GM18507 (cell line): ENCODE data around the gene LYRM7.
"Not testable (repeated sequence)": the region's sequence is repeated elsewhere in the genome, so short reads cannot be mapped to it uniquely, and the experiment has no call there.

Source experiments
- DNase-seq: peaks from one replicate; pipeline ENCODE4 v3.0.0; 2011; ENCODE audit warnings: low read depth; ENCODE audit not compliant: insufficient read length; ENCODE audit errors: extremely low spot score
- FAIRE-seq: peaks from 2 replicates; lab custom pipeline; 2011; peaks lifted over from hg19 to GRCh38; lab: Jason Lieb, UNC

LYRM7 gene

GRCh38 chr5:131169810-131170539, 769 bp upstream of the LYRM7 start:
- DNase-seq = no peak
- FAIRE-seq = no peak

GRCh38 chr5:131171276-131171810, 599 bp downstream of the LYRM7 start:
- peak; percentile 31 for FAIRE-seq
- no peak for DNase-seq

- no peak for FAIRE-seq
- DNase-seq = no peak
Measured at GRCh38 chr5:131180407-131180806, 9.7 kb downstream of the LYRM7 start.

- FAIRE-seq = no peak
Measured at GRCh38 chr5:131182839-131183238, 12.1 kb downstream of the LYRM7 start.

GRCh38 chr5:131185523-131186104, 14.9 kb downstream of the LYRM7 start:
- DNase-seq (no peak), FAIRE-seq (no peak)

More at GRCh38 chr5:131182839-131183238, 12.1 kb downstream of the LYRM7 start:
- no peak for DNase-seq

- FAIRE-seq (no peak), DNase-seq (no peak)
Measured at GRCh38 chr5:131186561-131187256, 16.0 kb downstream of the LYRM7 start.

- FAIRE-seq = peak; percentile 29
- no peak for DNase-seq
Measured at GRCh38 chr5:131193106-131193505, 22.4 kb downstream of the LYRM7 start.

GRCh38 chr5:131193897-131194296, 23.2 kb downstream of the LYRM7 start:
- not testable (repeated sequence) for FAIRE-seq

GRCh38 chr5:131194725-131195124, 24.0 kb downstream of the LYRM7 start:
- FAIRE-seq (no peak), DNase-seq (no peak)

More at GRCh38 chr5:131193897-131194296, 23.2 kb downstream of the LYRM7 start:
- DNase-seq = not testable (repeated sequence)

GRCh38 chr5:131195696-131196095, 25.0 kb downstream of the LYRM7 start:
- no peak for DNase-seq
- FAIRE-seq = no peak

- no peak for DNase-seq
- no peak for FAIRE-seq
Measured at GRCh38 chr5:131196331-131196730, 25.6 kb downstream of the LYRM7 start.

- DNase-seq (no peak), FAIRE-seq (no peak)
Measured at GRCh38 chr5:131198625-131199024, 27.9 kb downstream of the LYRM7 start.

GRCh38 chr5:131200560-131200959, 29.8 kb downstream of the LYRM7 start:
- DNase-seq (no peak), FAIRE-seq (no peak)

- no peak for DNase-seq
- no peak for FAIRE-seq
Measured at GRCh38 chr5:131204964-131205363, 34.2 kb downstream of the LYRM7 start.

- FAIRE-seq (no peak), DNase-seq (no peak)
Measured at GRCh38 chr5:131206061-131206460, 35.3 kb downstream of the LYRM7 start.

GRCh38 chr5:131206772-131207171, 36.0 kb downstream of the LYRM7 start:
- no peak for FAIRE-seq
- no peak for DNase-seq

GRCh38 chr5:131209175-131209505, 38.4 kb downstream of the LYRM7 start:
- DNase-seq (no peak), FAIRE-seq (no peak)

GRCh38 chr5:131209506-131210150, 38.9 kb downstream of the LYRM7 start:
- DNase-seq (peak; percentile 42), FAIRE-seq (peak; percentile 99)

GRCh38 chr5:131210151-131210510, 39.4 kb downstream of the LYRM7 start:
- DNase-seq (no peak), FAIRE-seq (peak; percentile 15)

GRCh38 chr5:131211669-131212068, 40.9 kb downstream of the LYRM7 start:
- FAIRE-seq = no peak

More at GRCh38 chr5:131211669-131212068, 40.9 kb downstream of the LYRM7 start:
- no peak for DNase-seq
